Uterus (tissue), 4 donors: ENCODE measurements around the gene KRT6A. TPM values are rescaled to one million over a fixed set of nuclear protein-coding genes. Genes with fewer than 3 reads are reported as not detected.

ENCODE experiments used
- DNase-seq, 2 donors: peaks; one replicate each; pipeline ENCODE4 v3.0.0-alpha.2; 2019 to 2020
- H3K27ac ChIP-seq, 2 donors: fragments of 200-600 bp; sonication (generic); 1 replicate in 1 of 2; 2 replicates in 1 of 2; pipeline ENCODE4 v1.5.1; 2016 to 2018
- H3K27me3 ChIP-seq, 2 donors: fragments of 200-600 bp; sonication (generic); one replicate each; pipeline ENCODE4 v1.5.1; 2018 to 2019; ENCODE audit warnings: control low read depth in 1 of 2
- H3K36me3 ChIP-seq, 2 donors: fragments of 200-600 bp; sonication (generic); one replicate each; pipeline ENCODE4 v1.5.1; 2019; ENCODE audit warnings: control low read depth in 1 of 2
- H3K4me1 ChIP-seq, 2 donors: fragments of 200-600 bp; sonication (generic); one replicate each; pipeline ENCODE4 v1.5.1; 2018 to 2019; ENCODE audit warnings: control low read depth in 1 of 2
- H3K4me3 ChIP-seq, 2 donors: fragments of 200-600 bp; sonication (generic); 1 replicate in 1 of 2; 2 replicates in 1 of 2; pipeline ENCODE4 v1.5.1; 2018 to 2019; ENCODE audit warnings: mild to moderate bottlenecking in 1 of 2
- H3K9me3 ChIP-seq, 2 donors: fragments of 200-600 bp; sonication (generic); one replicate each; pipeline ENCODE4 v1.5.1; 2019; ENCODE audit warnings: control low read depth in 1 of 2
- POLR2A ChIP-seq, 2 donors: fragments of 450-650 bp; IDR thresholded peaks; one replicate each; pipeline ENCODE4 v1.6.1; 2016; ENCODE audit warnings: antibody characterized with exemption in 2 of 2, mild to moderate bottlenecking in 1 of 2, moderate library complexity in 1 of 2
- intact Hi-C: fragments of 100-400 bp; cut with DNase I; formaldehyde crosslinking; loops from one replicate; pipeline ENCODE4 v1.15.1; 2023; ENCODE audit warnings: low total_unique reads
- total RNA-seq, 4 donors: library from RNA; depleted of rRNA in 3 of 4; stranded (reverse); fragments of >200 nt in 3 of 4; gene quantifications; one replicate each; pipeline versions ENCODE4 v1.1.0 to v1.2.4, GENCODE V29; 2014 to 2023
- TF ChIP-seq, protein P1 (sequence below), 4 experiments: fragments of 200-600 bp in 2 of 4; fragments of 450-650 bp in 2 of 4; sonication (generic) in 2 of 4; IDR thresholded peaks; one replicate each; pipeline ENCODE4 v1.5.1; 2016 to 2019; ENCODE audit warnings: antibody characterized with exemption in 4 of 4, mild to moderate bottlenecking in 2 of 4, moderate library complexity in 1 of 4
- donor health status: DM: yes; HTN: yes; CAD: no.

KRT6A gene
- total RNA-seq, 4 donors from 2014 or later: 0.90 to 48.5 (median 1.7) TPM; not detected in 1

DNA sequence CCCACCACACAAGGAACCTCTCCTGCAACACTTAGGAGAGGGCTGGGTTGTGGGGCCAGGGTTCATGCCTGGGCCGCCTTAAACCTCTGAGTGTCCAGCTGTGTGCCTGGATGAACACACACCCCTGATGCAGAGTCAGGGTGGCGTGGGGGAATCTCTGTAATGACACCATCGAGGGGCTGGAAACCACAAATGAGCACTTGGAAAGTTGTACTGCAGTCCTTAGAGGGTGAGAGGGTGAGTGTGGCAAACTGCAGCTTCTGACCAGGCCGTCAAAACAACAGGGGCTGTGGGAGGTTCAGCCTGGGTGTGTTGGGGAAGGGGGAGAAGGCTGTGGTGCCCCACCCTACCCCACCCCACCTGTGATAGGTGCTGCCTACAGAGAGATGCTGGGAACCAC, 39.6 kb upstream of the KRT6A start:
- no peaks in the 10 kb centered on the region for H3K27me3 ChIP-seq
- no peak overlapping the region for H3K4me3 ChIP-seq
- intact Hi-C loops: no loop called here
- no peak overlapping the region for H3K27ac ChIP-seq
- H3K9me3 ChIP-seq: no peaks in the 10 kb centered on the region
- no peaks in the 10 kb centered on the region for H3K36me3 ChIP-seq
- DNase-seq: no peak
- H3K4me1 ChIP-seq: no peaks in the 10 kb centered on the region
- TF ChIP-seq POLR2A (IDR thresholded peaks at IDR 0.05): no peak

GRCh38 chr12:52531566-52532300, 38.7 kb upstream of the KRT6A start:
- H3K4me1 ChIP-seq: no peaks in the 10 kb centered on the region
- no peaks in the 10 kb centered on the region for H3K9me3 ChIP-seq
- no peak for DNase-seq
- H3K27ac ChIP-seq: no peak overlapping the region
- H3K27me3 ChIP-seq: no peaks in the 10 kb centered on the region
- H3K36me3 ChIP-seq: no peaks in the 10 kb centered on the region
- H3K4me3 ChIP-seq: no peak overlapping the region
- no peak for TF ChIP-seq POLR2A (IDR thresholded peaks at IDR 0.05)
- intact Hi-C loops: no loop called here

DNA sequence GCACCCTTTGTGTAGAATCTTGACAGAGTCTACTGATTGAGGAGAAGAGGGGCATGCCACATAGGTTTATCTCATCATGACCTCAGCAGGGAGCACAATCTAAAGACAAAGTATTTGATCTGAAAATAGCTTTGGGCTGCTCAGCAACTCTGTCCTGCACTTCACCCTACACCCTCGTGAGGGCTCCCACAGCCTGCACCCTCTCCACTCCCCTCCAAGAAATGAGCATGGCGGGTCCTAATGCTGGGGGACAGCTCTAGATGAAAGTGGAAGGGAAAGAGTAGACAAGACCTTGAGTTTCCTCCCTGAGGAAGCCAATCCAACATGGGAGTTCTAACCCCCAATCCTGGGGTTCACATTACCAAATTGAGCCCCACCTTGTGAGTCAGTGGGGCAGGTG, 37.8 kb upstream of the KRT6A start:
- TF ChIP-seq, protein P1, sequence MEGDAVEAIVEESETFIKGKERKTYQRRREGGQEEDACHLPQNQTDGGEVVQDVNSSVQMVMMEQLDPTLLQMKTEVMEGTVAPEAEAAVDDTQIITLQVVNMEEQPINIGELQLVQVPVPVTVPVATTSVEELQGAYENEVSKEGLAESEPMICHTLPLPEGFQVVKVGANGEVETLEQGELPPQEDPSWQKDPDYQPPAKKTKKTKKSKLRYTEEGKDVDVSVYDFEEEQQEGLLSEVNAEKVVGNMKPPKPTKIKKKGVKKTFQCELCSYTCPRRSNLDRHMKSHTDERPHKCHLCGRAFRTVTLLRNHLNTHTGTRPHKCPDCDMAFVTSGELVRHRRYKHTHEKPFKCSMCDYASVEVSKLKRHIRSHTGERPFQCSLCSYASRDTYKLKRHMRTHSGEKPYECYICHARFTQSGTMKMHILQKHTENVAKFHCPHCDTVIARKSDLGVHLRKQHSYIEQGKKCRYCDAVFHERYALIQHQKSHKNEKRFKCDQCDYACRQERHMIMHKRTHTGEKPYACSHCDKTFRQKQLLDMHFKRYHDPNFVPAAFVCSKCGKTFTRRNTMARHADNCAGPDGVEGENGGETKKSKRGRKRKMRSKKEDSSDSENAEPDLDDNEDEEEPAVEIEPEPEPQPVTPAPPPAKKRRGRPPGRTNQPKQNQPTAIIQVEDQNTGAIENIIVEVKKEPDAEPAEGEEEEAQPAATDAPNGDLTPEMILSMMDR (IDR thresholded peaks at IDR 0.05): no peak
- TF ChIP-seq POLR2A (IDR thresholded peaks at IDR 0.05): no peak
- no peak for DNase-seq
- H3K27ac ChIP-seq: no peak overlapping the region
- intact Hi-C loops: no loop called here
- no peak overlapping the region for H3K4me3 ChIP-seq
- no peaks in the 10 kb centered on the region for H3K4me1 ChIP-seq
- H3K27me3 ChIP-seq: no peaks in the 10 kb centered on the region
- H3K36me3 ChIP-seq: no peaks in the 10 kb centered on the region
- no peaks in the 10 kb centered on the region for H3K9me3 ChIP-seq

- H3K9me3 ChIP-seq: no peaks in the 10 kb centered on the region
- TF ChIP-seq, protein P1 (IDR thresholded peaks at IDR 0.05): no peak
- no peak for TF ChIP-seq POLR2A (IDR thresholded peaks at IDR 0.05)
- intact Hi-C loops: no loop called here
- H3K36me3 ChIP-seq: no peaks in the 10 kb centered on the region
- peak in 1 of 2 donors; percentile 0 for DNase-seq
- no peak overlapping the region for H3K4me3 ChIP-seq
- H3K27me3 ChIP-seq: no peaks in the 10 kb centered on the region
- H3K27ac ChIP-seq: no peak overlapping the region
- H3K4me1 ChIP-seq: no peaks in the 10 kb centered on the region
Measured at GRCh38 chr12:52530366-52530765, 37.3 kb upstream of the KRT6A start.

- DNase-seq: peak in 1 of 2 donors; percentile 3
- Histone ChIP-seq H3K27ac (no peak overlapping the region), H3K4me1 (no peaks in the 10 kb centered on the region), H3K36me3 (no peaks in the 10 kb centered on the region), H3K9me3 (no peaks in the 10 kb centered on the region), H3K27me3 (no peaks in the 10 kb centered on the region), H3K4me3 (no peak overlapping the region)
- no peak for TF ChIP-seq POLR2A (IDR thresholded peaks at IDR 0.05)
- TF ChIP-seq, protein P1 (IDR thresholded peaks at IDR 0.05): no peak
- intact Hi-C loops: no loop called here
Measured at GRCh38 chr12:52529846-52530245, 36.8 kb upstream of the KRT6A start.

GRCh38 chr12:52529417-52529816, 36.4 kb upstream of the KRT6A start:
- no peaks in the 10 kb centered on the region for H3K27me3 ChIP-seq
- intact Hi-C loops: no loop called here
- no peak for TF ChIP-seq POLR2A (IDR thresholded peaks at IDR 0.05)
- no peak for DNase-seq
- no peak overlapping the region for H3K4me3 ChIP-seq
- H3K36me3 ChIP-seq: no peaks in the 10 kb centered on the region
- H3K4me1 ChIP-seq: no peaks in the 10 kb centered on the region
- H3K9me3 ChIP-seq: no peaks in the 10 kb centered on the region
- no peak overlapping the region for H3K27ac ChIP-seq
